CD4-positive, alpha-beta T cell treated with Interleukin-6 for 4 hours (primary cell): Measurements from ENCODE around the gene NRXN3.

Experiments
- DNase-seq: peaks from one replicate; pipeline ENCODE4 v3.0.0-alpha.2; 2020; ENCODE audit warnings: mixed read lengths

The NRXN3 gene

DNA sequence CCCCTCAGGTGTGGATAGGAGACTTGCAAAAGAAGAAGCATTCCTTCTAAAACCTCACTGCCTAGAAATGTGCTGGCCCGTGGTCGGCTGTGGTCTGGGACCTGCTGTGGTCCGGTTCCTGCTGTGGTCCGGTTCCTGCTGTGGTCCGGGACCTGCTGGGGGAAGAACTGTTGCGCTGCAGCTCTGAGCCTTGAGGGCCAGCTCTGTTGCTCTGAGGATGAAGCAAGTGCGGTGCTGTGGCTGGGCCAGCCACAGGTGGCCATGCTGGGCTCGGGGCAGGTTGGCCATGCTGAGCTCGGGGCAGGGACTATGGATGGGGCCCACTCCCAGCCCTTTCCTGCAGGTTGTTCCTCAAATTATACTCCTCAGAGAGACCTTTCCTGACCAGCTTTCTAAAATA is 5.2 kb downstream of the NRXN3 start:
- no peak for DNase-seq

DNA sequence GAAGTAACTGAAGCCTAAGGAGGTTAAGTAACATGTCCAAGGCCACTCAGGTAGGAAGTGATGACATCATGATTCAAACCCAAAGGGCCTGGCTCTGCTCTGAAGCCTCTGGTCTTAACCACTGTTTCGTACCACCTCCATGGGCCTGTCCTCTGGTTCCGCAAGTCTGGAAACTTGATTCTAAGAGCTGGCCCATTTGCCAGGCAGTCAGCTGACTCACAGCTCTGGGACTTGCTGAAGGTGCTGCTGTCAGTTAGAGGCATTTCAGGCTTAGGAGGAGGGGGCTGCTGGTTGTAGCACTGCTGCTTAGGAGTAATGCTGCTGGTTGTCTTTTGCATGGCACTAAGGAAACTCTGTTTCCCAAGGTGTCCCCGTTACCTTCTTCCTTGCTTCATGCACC is 7.9 kb downstream of the NRXN3 start:
- DNase-seq, result no peak

DNA sequence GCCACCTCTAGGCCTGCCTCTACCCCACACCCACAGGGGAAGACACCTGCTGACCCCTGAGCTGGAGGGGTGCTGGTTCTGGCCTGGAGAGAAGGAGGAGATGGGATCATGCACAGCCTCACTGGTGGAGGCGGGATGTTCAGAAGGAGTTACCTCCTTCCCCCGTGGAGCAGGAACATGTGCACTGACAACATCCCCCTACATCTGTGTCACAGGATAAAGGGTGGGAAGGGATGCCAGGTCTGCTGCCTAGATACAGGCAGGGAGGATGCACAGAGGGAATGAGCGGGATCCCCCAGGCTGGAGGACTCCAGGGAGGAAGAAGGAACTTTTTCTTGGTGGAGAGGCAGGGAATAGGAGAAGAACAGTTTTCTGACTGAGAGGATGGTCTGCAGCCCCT is 8.8 kb downstream of the NRXN3 start:
- no peak for DNase-seq

DNA sequence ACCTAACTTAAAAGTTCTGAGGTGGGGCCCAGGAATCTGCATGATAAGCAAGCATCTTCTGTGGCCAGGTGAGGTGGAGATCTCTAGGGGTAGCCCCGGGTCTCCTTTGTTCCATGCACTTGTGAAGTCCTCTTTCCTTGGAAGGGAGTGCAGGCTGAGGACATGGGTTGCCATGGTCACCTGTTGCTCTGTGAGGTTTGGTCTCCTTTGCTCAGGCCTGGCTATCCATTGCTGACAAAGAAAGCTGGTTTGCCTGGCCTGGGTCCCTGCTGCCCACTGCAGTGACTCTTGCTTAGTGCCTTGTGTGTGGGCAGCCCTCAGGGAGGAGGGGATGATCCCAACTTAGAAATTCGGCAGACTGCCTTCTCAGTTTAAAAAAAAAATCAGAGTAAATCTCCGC is 11.1 kb downstream of the NRXN3 start:
- DNase-seq, result no peak

DNA sequence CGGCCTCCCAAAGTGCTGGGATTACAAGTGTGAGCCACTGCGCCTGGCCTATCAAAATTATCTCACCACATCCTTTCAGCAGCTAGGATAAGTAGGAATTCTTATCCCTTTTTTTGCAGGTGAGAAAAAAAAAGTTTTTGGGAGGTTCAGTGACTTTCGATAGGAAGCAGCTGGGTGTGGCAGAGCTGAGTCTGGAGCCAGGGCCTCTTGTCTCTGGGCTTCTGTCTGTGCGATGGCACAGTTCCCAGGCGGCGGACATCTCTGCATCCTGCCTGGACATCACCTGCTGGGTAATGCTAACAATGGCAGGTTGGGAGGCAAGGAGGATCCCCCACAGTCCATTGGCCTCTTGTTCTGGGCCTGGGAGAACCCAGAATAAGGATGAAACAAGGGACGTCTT is 12.5 kb downstream of the NRXN3 start:
- no peak for DNase-seq

DNA sequence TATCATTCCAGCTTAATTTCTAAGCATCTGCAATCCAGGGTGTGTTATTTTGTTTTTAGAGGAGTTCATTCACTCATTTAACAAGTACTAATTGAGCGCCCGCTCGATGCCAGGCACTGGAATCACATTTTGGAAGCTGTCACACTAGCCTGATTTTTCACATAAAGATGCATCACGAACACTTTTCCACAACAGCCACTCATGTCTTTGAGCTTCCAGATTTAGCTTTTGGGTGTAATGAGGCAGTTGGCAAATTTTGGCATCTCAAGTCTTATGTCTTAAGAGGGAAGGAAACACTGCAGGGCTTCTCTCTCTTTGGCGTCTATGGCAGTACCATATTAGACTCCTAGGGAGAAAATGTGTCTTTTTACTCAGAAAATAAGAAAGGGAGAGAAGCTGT is 14.0 kb downstream of the NRXN3 start:
- no peak for DNase-seq

DNA sequence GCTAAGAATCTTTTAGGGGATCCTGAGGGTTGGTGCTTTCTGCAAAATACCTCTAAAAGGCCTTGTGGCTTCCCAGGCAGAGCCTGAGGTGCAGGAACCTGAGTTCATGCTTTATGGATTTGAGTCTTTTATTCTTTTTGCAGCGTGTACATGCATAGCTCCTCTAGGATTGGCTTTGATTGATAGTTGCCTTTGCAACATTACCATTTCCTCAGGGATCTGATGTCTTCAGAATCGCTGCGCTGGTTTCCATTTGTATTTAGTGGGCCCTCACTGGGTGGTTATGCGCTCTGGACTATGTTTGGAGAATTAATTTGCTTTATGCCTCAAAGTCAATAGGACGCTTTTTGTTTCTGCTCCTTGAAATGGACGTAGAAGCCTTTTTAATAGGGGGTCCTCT is 16.1 kb downstream of the NRXN3 start:
- DNase-seq, result no peak

DNA sequence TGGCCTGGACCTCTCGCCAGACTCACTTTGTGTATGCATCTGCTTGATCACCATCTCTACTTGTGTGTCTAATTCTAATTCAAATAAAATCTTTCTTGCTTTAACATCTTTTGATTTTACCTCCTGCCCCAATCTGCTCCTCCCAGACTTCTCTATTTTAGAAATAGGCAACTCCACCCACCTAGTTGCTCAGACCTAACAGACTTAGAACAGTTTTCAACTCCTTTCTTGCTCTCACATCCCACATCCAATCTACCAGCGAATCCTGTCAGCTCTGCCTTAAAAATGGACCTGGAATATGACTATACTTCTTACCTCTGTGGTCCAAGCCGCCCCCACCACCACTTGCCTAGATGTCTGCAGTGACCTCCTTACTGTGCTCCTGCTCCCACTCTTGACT is 18.7 kb downstream of the NRXN3 start:
- DNase-seq, result no peak

DNA sequence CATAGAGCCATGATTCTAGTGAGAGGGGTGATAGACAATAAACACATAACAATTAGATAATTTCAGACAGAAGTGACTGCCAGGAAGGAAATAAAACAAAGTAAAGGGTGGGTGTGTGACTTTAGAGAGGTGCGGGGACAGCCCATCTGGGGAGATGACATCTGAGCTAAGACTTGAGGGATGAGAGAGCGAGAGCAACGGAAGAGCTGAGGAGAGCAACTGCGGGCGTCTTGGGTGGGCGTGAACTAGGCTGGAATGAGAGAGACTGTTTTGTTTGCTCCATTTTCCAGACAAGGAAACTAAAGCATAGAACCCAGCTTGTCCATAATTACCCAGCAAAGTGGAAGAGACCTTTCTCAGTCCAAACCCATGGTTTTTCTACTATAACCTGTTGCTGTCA is 25.3 kb downstream of the NRXN3 start:
- no peak for DNase-seq

DNA sequence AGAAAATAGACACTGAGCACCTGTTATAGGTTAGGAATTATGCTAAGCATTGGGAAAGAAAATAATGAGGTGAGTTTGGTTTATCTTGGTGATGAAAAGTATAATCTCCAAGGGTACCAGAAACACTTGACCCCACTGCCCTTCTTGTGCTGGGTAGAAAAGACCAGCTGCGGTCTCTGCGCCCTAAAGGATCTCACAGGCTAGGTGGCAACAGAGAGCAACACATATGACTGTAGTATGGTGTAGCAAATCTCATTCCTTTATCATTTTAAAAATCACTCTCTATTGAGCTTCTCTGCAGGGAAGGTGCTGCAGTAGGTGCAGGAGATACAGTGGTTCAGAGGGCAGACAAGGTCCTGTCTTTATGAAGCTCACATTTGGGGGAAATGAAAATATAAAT is 26.1 kb downstream of the NRXN3 start:
- DNase-seq, result no peak

DNA sequence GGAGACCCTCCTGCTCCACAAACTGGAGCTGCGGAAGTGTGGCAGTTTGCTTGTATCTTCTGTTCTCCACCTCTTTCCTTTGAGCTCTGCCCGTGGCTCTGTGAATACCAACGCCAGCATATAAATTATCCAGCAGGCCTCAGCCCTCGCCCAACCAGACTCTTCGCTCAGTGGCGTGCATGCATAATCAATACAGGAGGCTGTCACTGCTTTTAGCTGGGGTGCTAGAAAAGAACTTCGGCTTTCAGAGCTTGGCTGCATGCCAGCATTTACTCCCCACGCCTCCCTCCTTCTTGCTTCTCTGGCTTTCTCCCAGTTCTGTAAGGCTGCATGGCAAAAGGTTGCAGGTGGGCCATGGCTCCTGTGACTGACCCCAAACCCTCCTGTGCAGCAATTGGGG is 26.9 kb downstream of the NRXN3 start:
- DNase-seq, result no peak

DNA sequence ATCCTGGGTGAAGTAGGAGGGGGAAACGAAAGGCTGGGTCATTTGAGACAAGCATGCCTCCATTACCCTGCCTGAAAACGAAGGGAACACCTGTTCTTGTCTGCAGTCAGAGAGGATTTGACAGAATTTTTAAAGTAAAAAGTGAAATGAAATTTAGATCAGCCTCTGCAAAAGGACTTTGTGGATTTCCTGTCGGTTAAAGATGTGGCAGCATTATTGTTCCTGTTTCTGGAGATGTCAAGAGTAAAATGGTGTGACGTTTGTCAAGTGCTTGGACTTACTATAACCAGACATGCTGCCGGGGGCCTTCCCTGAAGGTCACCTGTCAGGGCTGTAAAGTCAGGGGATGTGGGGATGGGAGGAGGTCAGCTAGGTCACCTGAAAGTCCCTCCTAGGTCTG is 32.0 kb downstream of the NRXN3 start:
- no peak for DNase-seq

DNA sequence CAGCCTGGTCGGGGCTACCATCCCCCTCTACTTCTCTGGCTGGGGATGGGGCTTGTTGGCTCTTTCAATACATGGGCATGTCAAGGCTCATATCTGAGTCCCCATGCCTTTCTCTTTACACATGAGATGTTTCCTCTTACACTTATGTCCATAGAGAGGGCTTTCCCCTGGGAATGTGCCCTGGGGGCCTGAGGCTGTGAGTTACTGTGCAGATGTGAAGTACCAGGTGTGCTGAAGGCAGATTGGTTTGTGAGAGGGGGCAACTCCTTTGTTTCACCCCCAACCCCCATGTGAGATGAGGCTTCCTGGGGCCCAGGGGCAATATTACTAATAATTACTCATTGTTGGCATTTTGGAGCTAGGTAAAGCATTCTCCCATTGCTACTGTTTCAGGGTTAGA is 32.8 kb downstream of the NRXN3 start:
- no peak for DNase-seq

DNA sequence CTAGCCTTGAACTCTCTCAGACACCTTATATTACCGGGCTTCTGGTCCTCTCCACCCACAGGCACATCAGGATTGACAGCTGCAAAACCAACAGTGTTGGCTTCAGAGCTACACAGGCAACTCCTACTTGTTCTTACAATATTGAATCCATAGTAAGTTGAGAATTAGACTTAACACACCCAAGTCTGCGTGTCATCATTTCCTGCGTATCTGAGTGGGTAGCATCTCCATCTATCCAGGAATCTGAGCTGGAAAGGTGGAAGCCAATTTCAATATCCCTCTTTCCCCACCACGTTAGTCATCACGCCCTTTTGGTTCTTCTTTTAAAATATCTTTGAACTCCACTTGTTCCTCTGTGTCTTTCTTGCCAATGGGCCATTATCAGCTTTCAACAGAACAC is 37.2 kb downstream of the NRXN3 start:
- DNase-seq, result no peak

DNA sequence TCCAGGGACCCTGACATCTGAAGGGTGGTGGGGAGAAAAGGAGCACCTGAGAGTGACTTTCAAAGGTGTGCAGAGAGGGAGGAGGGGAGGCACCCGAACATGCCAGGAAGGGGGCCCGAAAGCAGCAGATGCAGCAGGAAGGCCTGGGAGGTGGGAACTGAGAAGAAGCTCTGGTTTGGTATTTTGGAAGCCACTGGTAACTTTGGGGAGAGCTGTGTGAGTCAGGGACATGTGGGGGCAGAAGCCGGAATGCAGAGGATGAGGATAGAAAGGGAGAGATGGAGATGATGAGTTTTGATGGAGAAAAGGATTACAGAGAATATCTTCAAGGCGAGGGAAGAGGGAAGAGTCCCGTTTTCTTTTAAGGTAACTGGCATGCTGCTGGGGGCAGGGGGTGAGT is 50.1 kb downstream of the NRXN3 start:
- no peak for DNase-seq

DNA sequence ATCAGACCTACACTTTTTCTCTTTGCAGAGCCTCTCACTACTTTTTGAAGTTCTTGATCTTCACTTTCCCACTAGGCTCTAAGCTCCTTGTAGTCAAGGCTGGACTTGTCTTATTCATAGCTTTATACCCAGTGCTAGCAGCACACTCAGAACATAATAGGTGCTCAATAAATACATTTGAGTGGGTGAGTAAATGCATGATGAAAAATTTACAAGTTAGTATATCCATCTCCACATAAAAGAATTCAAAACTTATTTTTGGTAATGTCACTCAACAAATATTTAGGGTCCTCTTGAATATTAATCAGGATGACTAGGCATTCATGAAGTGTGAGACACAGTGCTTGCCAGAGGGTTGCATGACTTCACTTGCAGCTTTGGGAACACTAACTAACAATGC is 52.6 kb downstream of the NRXN3 start:
- DNase-seq, result no peak

DNA sequence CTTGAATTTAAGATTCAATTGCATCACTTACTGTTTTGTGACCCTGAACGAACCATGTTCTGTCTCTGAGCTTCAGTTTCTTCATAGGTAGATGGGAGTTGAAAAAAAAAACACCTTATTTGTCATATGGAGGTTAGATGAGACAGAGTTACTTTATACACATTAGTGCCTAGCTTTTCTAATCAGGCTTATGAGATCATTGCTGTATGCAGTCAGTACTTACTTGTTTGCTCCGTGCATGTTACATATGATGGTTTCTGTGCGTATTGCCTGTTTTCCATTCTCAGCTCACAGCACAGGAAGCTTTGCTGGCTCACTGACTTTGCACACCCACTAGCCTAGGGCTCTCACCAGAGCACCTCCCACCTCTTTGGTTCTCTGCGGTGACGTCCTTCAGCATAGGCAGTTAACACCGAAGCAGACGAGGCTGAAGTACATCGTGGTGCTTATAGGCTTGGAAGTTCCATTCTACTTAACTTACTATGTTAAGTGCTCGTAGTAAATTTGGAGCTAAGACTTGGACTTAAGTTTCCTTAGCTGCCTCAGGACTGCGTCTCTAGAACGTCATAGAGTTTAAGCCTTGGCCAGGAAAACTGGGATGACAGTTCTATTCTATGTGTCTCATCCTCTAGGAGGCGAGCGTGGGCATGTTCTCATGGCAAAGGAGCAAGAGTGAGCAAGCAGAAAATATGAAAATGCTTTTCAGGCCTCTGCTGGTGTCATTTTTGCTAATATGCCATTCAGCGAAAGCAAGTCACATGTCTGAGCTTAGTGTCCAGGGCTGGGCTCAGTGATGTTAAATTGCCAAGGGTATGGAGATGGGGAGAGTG is 57.3 kb downstream of the NRXN3 start:
- DNase-seq, result no peak

DNA sequence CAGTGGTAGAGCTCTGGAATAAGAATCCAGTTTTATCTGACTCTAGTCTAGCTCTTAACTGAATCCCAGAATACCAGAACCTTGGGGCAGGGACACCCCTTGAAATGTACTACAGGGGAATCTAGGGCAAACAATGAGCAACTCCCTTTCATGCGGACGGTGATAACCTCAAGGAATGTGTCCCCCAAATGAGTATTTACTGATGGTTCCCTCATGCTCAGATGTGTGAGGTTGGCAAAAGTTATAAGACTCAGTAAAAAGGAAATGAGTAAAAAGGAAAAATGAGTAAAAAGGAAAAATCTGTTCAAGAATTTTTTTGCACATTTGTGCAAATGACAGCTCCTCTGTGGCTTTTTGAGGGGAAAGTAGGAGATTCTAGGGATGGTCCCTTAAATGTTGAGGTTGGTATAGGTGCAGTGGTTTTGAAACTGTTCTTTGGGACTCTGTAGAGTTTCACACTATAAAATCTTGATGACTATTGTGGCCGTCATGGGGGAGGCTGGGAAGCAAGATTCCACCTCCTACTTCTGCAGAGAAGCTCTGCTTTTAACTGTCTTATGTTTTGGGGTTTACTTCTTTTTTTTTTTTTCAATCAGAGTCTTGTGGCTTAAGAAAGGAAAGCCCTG is 58.6 kb downstream of the NRXN3 start:
- DNase-seq, result no peak

DNA sequence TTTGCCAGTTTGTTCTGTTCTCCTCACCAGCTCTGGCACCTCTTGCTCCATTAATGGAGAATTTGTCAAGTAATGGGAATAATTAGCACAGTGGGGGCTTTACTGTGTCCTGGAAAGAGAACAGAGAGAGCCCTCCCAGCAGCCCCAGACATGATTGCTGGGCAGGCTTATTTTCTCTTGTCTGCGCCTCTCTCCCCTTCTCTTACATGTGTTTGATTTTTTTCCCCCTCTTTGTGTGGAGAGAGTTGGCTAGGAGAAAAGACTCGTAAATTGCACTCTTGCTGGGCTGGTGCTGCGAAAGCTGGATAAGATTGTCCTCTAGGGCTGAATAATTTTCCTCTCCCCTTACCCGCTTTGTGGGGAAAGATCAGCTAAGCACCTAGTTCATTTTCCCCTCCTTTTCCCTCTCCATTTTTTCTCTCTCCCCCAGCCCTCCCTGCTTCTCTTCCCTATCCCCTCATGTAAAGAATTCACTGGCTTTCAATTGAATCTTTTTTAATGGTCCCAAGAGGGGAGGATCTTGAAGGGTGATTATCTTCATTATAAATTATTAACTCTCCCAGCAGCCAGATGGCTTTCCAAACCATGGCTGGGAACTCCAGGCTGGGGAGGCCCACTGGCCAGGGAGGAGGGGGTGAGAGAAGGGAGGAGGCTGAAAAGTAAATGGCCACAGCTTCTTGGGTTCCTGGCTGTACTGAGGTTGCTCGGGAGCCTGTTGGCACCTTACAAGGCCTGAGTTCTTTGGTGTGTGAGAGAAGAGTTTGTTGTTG is 62.2 kb downstream of the NRXN3 start:
- DNase-seq, result no peak

DNA sequence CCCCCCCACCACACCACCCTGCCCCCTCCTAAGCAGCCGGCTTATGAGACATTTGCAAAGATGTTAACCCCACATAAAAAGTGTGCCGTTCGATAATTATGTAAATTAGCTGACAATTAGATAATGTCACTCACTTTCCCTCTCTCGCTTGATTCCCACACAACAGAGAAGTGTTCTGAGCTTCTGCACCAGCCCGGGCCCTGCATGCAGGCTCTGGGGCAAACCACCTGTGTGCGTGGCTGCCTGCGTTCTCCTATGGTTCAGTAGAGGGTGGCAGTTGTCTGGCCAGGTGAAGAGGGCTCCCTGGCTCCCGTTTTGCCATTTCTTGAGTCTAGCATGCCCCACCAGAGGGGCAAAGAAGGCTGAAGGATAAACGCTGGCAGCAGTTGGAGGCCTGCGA is 68.0 kb downstream of the NRXN3 start:
- no peak for DNase-seq

DNA sequence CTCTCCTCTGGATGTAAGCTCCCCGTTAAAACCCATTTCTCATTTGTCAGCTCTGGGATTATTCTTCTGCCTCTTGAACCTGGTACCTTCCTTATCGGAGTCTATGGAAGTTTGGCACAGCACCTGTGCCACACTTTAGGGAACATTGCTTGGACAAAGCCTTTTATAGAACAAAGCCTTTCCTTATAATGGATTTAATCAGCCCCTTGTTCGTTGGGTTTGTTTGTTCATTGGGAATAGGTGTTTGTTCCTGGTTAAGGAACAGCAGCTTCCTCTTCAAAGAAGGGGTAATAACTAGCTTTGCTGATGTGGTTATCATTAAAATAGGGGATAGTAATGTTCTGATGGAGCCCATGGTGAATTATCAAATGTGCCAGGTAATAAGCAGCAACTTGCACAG is 70.4 kb downstream of the NRXN3 start:
- DNase-seq, result no peak

DNA sequence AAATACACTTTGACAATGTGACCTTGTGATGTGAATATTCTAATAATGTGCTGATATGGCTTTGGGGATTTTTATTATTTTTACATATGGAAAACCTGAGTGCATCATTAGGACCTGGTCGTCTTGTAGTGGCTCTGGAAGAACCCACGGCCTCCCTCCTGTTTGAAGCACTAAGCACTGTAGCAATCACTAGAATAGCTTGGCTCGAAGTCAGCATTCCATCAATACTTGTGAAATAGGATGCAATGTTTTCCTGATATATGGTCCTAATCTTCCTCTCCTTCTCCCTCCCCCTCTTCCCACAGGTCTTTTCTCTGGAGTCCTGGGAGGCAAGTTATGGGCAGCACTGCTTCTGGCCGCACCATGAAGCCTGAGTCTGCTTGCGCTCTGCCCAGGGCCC is 71.9 kb downstream of the NRXN3 start:
- no peak for DNase-seq

DNA sequence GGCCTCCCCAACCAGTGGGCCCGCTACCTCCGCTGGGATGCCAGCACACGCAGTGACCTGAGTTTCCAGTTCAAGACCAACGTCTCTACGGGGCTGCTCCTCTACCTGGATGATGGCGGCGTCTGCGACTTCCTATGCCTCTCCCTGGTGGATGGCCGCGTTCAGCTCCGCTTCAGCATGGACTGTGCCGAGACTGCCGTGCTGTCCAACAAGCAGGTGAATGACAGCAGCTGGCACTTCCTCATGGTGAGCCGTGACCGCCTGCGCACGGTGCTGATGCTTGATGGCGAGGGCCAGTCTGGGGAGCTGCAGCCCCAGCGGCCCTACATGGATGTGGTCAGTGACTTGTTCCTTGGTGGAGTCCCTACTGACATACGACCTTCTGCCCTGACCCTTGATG is 73.0 kb downstream of the NRXN3 start:
- no peak for DNase-seq

DNA sequence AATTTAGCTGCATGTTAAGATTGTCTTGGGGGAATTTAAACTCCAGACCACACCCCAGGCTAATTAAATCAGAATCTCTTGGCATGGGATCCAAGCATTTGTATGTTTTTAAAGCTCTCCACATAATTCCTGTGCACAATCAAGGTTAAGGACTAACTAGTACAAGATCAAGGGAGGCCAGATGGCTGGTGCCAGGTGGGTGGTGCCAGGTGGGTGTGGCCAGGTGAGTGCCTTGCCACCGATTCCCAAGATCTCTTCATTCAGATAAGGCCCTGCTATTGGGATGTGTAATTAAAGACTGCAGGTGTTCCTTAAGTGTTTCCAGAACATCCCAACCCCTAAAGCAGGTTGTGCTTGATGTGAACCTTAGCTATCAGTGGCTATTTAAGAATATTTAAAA is 75.1 kb downstream of the NRXN3 start:
- DNase-seq, result no peak
